GM19240 (cell line): ENCODE data around the gene RAB3D.
"Not testable (repeated sequence)": the region's sequence is repeated elsewhere in the genome, so short reads cannot be mapped to it uniquely, and the experiment has no call there.

Source experiments
- DNase-seq: peaks from one replicate; pipeline ENCODE4 v3.0.0; 2011; ENCODE audit warnings: low spot score; ENCODE audit not compliant: insufficient read length

Gene RAB3D

GRCh38 chr19:11338569-11339253 is 746 bp downstream of the RAB3D start:
- DNase-seq, result no peak

GRCh38 chr19:11338121-11338520 is 1.3 kb downstream of the RAB3D start:
- DNase-seq, result no peak

GRCh38 chr19:11337080-11337479 is 2.4 kb downstream of the RAB3D start:
- no peak for DNase-seq

GRCh38 chr19:11335449-11336146 is 3.9 kb downstream of the RAB3D start:
- DNase-seq, result no peak

GRCh38 chr19:11333838-11334237 is 5.6 kb downstream of the RAB3D start:
- DNase-seq, result not testable (repeated sequence)

DNA sequence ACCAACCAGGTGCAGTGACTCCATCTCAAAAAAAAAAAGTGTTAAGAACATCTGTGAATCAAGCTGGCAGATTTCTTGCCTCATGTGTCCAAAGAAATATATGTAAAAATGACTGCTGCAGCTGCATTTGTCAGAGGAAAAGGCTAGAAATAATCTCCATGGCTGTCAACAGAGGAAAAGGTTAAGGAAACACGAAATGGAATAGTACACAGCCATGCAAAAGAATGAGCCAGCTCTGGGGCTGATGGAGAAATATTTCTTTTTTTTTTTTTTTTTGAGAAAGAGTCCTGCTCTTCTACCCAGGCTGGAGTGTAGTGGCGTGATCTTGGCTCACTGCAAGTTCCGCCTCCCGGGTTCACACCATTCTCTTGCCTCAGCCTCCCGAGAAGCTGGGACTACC is 6.6 kb downstream of the RAB3D start:
- no peak for DNase-seq

- no peak for DNase-seq
Measured at GRCh38 chr19:11331502-11331901, 8.0 kb downstream of the RAB3D start.

DNA sequence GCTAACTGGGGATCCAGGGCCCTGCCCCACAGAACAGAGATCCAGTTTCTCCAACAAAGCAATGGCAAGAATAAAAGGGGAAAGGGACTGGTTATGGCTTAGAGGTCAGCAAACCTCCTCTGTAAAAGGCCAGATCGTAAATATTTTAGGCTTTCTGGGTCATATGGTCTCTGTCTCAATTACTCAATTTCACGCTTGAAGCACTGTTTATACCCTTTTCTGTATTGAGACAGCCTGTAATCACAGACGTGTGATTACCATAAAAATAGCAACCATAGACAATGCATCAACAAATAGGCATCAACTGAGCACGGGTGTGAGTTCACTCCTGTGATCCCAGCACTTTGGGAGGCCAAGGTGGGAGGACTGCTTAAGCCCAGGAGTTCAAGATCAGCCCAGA is 9.3 kb downstream of the RAB3D start:
- no peak for DNase-seq

- no peak for DNase-seq
Measured at GRCh38 chr19:11325544-11325943, 13.9 kb downstream of the RAB3D start.

GRCh38 chr19:11324748-11325389 is 14.6 kb downstream of the RAB3D start:
- no peak for DNase-seq

GRCh38 chr19:11324079-11324661 is 15.3 kb downstream of the RAB3D start:
- DNase-seq, result no peak

DNA sequence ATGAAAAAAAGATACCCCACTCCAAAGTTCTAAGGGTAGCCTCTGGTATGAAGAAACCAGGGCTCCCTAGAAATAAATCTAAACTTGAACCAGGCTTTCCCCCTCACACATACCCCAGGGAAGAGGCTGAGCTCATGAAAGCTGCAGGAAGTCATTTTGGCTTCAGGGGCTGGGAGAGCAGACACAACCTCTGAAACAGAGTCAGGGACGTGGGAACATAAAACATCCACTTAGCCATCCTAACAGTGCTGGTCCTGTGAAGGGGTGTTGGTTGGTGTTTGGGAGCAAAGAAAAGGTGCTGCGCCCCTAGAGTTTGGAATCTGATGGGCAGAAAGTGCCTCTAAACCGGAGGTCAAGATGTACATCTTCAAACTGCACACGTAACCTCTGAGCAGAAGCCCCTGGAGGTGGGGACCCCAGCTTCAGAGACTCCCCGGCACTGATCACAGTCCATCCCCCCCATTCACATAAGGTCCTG is 15.8 kb downstream of the RAB3D start:
- DNase-seq, result no peak

DNA sequence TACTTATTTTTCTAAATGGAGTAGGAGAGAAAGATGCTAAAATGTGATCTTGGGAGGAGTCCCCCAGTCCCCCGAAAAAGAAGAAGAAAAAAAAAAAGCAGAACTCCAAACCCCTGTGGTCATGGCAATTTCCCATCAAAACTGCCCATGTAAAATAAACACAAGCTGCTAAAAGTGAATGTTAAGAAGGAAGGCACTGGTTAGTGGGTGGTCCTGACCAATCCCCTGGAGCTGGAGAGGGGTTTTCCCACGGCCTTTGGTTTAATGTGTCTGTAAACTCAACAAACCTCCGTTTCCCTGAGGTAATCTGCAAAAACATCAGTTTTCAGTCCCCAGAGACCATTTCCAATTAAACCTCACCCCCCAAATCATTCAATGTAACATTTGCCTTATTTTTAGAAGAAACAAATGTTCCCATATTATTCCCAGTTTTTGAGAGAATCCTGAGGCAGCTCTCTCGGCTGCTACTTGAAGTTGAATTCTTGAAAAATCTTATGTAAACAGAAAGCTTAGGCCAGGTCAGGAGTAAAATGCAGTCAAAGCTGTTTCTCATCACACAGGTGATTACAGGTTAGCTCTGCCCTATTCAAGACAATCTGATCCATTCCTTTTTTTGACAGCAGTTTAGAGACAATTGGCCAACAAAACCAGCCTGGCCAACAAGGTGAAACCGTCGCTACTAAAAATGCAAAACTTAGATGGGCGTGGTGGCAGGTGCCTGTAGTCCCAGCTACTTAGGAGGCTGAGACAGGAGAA is 17.0 kb downstream of the RAB3D start:
- DNase-seq, result no peak

- no peak for DNase-seq
Measured at GRCh38 chr19:11321191-11322126, 18.0 kb downstream of the RAB3D start.

- not testable (repeated sequence) for DNase-seq
Measured at GRCh38 chr19:11320278-11320995, 19.0 kb downstream of the RAB3D start.

DNA sequence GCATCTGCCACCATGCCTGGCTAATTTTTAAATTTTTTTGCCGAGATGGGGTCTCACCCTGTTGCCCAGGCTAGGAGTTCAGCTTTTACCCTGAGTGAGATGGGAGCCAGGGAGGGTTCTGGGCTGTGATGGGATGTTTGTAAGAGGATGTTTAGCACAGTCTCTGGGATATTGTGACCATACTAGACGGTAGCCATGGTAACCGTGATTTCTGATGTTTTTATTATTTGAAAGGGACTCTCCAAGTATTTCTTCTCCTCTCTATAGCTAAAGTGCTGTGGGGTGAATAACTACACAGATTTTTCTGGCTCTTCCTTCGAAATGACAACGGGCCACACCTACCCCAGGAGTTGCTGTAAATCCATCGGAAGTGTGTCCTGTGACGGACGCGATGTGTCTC is 33.1 kb downstream of the RAB3D start:
- no peak for DNase-seq

DNA sequence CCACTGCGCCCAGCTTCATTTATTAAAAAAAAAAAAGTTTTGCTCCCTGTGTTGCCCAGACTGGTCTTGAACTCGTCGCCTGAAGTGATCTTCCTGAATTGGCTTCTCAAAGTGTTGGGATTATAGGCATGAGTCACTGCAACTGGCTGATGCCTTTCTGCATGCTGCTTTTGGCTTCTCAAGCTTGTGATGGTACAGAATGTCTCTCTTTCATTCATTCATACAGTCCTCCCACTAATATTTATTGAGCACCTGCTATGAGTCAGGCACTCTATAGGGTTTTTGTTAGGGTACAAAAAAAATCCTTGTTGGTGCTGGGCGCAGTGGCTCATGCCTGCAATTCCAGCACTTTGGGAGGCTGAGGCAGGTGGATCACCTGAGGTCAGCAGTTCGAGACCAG is 34.5 kb downstream of the RAB3D start:
- DNase-seq, result no peak

DNA sequence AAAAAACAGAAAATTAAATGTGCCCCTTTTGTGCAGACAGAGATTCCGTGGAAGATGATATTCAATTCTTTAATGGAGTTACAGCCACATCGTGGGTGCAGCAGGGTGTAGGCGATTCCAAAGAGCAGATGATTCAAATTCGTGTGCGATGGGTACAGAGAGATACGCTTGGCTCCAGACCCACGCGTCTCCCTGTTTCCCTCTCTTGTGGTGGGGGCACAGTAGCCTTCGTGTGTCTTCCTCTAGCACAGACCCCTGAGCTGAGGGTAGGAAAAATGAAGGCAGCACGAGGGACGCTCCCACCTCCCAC is 38.7 kb downstream of the RAB3D start:
- DNase-seq, result no peak

- no peak for DNase-seq
Measured at GRCh38 chr19:11299946-11300810, 39.3 kb downstream of the RAB3D start.
